B cell (primary cell): Measurements from ENCODE around the gene NDRG3.

Experiments used
- EZH2 ChIP-seq: IDR thresholded peaks from 2 replicates; pipeline ENCODE4 v1.6.1; 2012; ENCODE audit warnings: borderline replicate concordance, low read depth, mild to moderate bottlenecking, moderate library complexity, low read length; ENCODE audit not compliant: insufficient read depth, poor library complexity, severe bottlenecking
- TF ChIP-seq, protein P1 (sequence below): fragments of 200-600 bp; IDR thresholded peaks from one replicate; pipeline ENCODE4 v1.8.0; 2022; ENCODE audit warnings: antibody characterized with exemption, mild to moderate bottlenecking

DNA sequence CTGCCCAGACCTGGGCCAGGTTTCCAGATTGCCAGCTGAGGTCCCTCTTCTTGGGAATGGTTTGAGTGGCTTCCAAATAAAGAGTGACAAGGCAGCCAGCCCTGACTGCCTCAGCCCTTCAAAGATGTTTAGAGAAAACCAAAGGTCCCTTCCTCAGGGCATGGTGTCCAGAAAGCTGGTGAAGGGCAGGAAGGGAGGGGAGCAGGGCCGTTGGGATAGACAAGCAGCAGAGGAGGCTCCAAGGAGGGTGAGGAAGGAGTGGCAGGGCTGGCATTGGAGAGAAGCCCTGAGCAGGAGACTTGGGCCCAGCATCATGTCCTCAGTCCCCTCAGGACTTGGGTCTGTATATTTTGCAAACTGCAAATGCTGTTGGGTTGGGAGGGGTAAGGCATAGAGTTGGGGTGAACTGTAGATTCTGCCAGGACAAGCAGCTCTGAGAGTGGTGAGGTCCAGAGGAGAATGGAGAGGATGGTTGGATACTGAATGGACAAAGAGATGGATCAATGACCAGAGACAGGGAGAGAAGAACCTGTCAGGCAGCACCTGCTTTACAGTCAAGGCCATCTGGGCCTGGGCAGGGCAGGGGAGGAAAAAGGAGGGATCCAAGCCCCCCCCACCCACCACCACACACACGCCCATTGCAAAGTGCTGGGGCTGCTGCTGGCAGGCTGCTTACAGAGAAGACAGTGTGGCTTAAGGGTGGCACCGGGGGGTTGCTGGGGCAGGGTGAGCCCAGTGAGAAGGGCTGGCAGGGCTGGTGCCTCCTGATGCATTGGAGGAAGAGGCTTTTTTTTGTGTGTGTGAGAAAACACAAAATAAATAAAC lies 33.2 kb upstream of the NDRG3 start:
- TF ChIP-seq EZH2, result no peak
- TF ChIP-seq, protein P1, sequence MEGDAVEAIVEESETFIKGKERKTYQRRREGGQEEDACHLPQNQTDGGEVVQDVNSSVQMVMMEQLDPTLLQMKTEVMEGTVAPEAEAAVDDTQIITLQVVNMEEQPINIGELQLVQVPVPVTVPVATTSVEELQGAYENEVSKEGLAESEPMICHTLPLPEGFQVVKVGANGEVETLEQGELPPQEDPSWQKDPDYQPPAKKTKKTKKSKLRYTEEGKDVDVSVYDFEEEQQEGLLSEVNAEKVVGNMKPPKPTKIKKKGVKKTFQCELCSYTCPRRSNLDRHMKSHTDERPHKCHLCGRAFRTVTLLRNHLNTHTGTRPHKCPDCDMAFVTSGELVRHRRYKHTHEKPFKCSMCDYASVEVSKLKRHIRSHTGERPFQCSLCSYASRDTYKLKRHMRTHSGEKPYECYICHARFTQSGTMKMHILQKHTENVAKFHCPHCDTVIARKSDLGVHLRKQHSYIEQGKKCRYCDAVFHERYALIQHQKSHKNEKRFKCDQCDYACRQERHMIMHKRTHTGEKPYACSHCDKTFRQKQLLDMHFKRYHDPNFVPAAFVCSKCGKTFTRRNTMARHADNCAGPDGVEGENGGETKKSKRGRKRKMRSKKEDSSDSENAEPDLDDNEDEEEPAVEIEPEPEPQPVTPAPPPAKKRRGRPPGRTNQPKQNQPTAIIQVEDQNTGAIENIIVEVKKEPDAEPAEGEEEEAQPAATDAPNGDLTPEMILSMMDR, result no peak
